Measurements from ENCODE around the gene HIPK4. TPM values are rescaled to one million over a fixed set of nuclear protein-coding genes. Genes with fewer than 3 reads are reported as not detected.

HIPK4 gene
- total and polyA plus RNA-seq, 2 of the 4 experiments (the other 2 are of a cell fraction) = 0.12 to 0.18 TPM

DNA sequence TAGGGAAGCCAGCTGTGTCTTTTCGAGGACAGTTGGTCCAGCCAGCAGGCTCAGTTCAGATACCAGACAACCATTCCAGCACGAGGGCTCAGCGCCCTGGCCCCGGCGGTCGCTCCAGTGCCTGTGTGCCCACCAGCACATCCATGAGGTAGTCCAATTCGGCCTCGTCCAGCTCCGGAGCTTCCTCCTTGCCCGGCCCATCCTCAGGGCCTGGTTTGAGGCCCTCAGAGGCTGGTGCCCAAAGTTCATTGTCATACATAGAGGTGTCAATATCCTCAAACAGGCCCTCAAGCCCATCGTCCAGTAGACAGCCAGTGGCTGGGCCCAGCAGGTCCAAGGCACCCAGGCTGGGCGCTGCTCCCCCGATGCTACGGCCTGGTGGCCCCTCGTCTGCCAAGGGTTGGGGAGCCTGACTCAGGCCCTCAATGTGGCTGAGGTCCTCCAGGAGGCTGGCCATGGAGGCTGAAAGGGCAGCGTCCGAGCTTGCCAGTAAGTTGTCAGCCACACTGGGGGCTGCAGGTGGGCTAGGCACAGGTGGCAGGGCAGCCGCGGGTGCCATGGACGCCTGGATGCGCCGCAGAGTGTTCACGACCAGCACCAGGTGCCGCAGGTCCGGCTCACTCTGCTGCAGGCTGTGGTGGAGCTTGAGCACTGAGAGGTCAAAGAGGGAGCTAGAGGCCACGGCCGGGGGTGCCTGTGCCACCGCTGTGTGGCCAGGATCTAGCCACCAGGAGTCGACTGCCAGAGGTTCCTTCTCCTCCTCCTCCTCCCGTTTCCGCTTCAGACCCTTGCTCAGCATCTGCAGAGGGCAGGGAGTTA lies 33.0 kb upstream of the HIPK4 start (continued):
- TF ChIP-seq, protein P1, sequence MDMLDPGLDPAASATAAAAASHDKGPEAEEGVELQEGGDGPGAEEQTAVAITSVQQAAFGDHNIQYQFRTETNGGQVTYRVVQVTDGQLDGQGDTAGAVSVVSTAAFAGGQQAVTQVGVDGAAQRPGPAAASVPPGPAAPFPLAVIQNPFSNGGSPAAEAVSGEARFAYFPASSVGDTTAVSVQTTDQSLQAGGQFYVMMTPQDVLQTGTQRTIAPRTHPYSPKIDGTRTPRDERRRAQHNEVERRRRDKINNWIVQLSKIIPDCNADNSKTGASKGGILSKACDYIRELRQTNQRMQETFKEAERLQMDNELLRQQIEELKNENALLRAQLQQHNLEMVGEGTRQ (IDR thresholded peaks at IDR 0.05; ENCODE audit: low read depth, low read length) = no peak

Data from IMR-90 (cell line).